ENCODE data around the gene MARCHF9.
"Not testable (repeated sequence)": the region's sequence is repeated elsewhere in the genome, so short reads cannot be mapped to it uniquely, and the experiment has no call there.

MARCHF9 gene

DNA sequence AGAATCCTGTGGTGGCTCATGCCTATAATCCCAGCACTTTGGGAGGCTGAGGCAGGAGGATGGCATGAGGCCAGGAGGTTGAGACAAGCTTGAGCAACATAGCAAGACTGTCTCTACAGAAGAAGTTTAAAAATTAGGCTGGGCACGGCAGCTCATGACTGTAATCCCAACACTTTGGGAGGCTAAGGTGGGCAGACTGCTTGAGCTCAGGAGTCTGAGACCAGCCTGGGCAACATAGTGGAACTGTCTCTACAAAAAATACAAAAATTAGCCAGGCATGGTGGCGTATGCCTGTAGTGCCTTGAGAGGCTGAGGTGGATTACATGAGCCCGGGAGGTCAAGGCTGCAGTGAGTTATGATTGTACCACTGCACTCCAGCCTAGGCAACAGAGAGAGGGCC lies 13.0 kb downstream of the MARCHF9 start:
- DNase-seq (ENCODE audit: low read depth): no peak
- H3K4me3 ChIP-seq (ENCODE audit: low read depth, low read length): no peak overlapping the region
- TF ChIP-seq, protein P1, sequence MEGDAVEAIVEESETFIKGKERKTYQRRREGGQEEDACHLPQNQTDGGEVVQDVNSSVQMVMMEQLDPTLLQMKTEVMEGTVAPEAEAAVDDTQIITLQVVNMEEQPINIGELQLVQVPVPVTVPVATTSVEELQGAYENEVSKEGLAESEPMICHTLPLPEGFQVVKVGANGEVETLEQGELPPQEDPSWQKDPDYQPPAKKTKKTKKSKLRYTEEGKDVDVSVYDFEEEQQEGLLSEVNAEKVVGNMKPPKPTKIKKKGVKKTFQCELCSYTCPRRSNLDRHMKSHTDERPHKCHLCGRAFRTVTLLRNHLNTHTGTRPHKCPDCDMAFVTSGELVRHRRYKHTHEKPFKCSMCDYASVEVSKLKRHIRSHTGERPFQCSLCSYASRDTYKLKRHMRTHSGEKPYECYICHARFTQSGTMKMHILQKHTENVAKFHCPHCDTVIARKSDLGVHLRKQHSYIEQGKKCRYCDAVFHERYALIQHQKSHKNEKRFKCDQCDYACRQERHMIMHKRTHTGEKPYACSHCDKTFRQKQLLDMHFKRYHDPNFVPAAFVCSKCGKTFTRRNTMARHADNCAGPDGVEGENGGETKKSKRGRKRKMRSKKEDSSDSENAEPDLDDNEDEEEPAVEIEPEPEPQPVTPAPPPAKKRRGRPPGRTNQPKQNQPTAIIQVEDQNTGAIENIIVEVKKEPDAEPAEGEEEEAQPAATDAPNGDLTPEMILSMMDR (IDR thresholded peaks at IDR 0.05; ENCODE audit: control insufficient read depth, extremely low read depth, insufficient read depth): no peak

DNA sequence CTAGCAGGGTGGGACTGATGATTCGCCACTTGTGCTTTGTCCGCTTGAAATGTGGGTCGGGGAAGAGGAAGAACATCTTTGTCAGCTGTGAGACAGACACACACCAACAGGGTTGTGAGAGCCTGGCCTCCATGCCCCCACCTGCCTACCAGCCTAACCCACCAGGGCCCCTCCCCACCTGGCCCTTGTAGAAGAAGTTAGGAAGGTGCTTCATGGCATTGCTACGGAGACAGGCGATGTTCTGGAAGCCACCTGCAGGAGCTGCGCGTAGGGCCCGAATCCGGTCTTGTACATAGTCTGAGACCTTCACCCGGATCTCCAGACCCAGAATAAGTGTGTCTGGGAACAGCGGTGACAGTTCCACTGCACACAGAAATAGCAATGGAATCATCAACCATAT lies 14.7 kb downstream of the MARCHF9 start:
- no peak for DNase-seq (ENCODE audit: low read depth)
- H3K4me3 ChIP-seq (ENCODE audit: low read depth, low read length): no peak overlapping the region
- TF ChIP-seq, protein P1 (IDR thresholded peaks at IDR 0.05; ENCODE audit: control insufficient read depth, extremely low read depth, insufficient read depth): no peak

DNA sequence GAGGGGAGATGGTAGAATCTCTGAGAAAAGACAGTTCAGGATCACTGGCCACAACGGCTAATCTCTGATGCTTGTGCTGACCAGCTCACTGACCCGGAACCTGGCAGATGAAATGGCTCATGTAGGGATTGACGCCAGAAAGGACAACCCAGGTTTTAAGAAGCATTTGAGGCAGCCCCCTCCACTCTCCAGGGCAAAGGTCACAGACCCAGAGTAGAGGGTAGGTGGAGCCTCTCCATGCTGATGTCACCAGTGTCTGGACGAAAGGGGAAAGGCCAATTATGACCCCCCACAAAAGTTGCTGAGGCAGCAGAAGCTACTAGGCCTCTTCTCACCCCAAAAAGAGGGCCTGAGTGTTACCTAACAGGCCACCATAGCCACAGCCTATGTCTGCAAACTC lies 15.8 kb downstream of the MARCHF9 start:
- peak overlapping the region; percentile 97 for H3K4me3 ChIP-seq (ENCODE audit: low read depth, low read length)
- TF ChIP-seq, protein P1 (IDR thresholded peaks at IDR 0.05; ENCODE audit: control insufficient read depth, extremely low read depth, insufficient read depth): no peak
- no peak for DNase-seq (ENCODE audit: low read depth)

DNA sequence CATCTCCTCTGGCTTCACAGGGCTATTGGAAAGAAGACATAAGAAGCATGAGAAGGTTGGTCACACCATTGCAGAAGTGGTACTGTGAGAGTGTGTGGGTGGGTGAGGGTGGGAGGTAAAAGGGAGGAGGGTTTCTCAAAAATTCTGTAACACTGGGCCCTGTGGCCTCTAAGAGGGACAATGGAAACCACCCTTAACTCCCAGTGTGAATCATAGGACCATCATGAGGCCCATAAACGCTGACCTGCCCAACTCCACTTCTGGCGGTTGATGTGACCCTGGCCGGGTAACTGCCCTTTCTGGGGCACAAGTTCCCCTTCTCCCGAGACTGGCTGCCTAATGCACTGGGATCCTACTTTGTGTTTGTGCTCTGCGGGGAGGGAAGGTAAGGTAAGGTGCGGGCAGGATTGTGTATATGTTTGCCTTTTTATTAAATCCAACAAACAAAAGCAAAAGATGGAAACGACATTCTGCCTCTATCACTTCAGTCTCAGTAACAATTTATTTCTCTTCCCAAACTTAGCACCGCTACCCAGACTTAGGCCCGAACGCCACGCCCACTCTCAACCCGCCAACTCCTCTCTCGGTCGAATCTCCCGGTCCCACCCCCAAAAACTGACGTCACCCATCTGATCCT lies 16.5 kb downstream of the MARCHF9 start:
- H3K4me3 ChIP-seq (ENCODE audit: low read depth, low read length): peak overlapping the region; percentile 97
- TF ChIP-seq, protein P1 (IDR thresholded peaks at IDR 0.05; ENCODE audit: control insufficient read depth, extremely low read depth, insufficient read depth): no peak
- peak; percentile 84 for DNase-seq (ENCODE audit: low read depth)

DNA sequence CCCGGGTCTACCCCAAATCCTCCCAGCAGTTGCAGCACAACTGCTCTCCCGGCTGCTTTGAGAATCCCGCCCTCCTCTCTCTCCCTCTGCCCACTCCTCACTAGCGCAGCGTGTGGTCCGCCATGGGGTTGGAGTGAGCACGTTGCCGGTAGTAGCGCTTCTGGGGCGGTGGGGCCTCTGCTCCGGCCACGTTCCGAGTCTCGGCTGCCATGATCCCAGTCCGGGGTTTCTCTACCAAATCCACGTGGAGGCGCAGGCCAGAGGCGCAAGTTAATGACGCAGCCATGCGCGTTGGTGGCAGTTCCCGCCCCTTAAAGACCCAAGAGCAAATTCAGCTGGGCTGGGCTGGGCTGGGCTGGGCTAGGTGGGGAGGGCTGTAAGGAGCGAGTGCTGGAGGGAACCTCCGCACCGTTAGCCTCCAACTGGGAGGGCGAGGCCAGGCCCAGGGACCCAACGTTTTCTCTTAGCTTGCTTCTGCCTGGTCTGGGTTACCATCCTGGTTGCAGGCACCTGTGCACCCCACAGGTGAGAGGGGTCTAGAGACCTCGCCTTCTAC lies 17.0 kb downstream of the MARCHF9 start, which contains the start of gene METTL1:
TSS of gene METTL1 (minus strand) at position 233 of the 556 bp plus-strand sequence. CDS start at position 211, 22 bp downstream.
- H3K4me3 ChIP-seq (ENCODE audit: low read depth, low read length): peak within 1 kb of the TSS; percentile 97
- TF ChIP-seq, protein P1 (IDR thresholded peaks at IDR 0.05; ENCODE audit: control insufficient read depth, extremely low read depth, insufficient read depth): no peak
- peak; percentile 93 for DNase-seq (ENCODE audit: low read depth)

DNA sequence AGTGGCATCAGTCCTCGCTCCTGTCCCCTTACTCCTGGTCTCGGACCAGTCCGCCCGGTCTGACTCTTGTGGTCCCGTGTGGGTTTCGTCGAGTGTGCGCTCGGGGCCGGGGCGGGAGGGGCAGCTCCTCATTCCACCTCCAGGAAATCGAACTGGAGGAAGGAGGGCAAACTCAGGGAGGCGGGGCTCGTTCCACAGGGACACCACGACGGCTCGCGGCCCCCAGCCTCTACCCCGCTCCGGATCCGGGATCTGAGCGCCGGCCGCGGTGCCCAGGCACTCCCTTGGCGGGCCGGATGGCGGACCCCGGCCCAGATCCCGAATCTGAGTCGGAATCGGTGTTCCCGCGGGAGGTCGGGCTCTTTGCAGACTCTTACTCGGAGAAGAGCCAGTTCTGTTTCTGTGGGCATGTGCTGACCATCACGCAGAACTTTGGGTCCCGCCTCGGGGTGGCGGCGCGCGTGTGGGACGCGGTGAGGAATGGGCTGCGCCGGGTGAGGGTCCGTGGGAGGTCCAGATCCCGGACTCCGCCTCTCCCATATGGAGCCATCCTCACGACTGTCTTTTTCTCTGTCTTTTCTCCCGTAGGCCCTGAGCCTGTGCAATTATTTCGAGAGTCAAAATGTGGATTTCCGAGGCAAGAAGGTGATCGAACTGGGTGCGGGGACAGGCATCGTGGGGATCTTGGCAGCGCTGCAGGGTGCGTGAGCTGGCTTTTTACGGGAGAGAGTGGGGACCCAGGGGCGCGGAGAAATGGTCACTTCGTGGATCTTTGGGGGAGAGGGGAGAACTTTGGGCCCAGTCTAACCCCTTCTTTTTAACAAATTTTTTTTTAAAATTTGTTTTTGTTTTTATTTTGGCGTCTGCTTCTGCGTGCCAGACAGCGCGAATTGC lies 17.8 kb downstream of the MARCHF9 start, which contains the start of gene EEF1AKMT3:
TSS of gene EEF1AKMT3 (plus strand) at position 186 of the 894 bp plus-strand sequence. CDS start at position 297, 111 bp downstream.
- H3K4me3 ChIP-seq (ENCODE audit: low read depth, low read length): peak within 1 kb of the TSS; percentile 97
- DNase-seq (ENCODE audit: low read depth): peak; percentile 19
- TF ChIP-seq, protein P1 (IDR thresholded peaks at IDR 0.05; ENCODE audit: control insufficient read depth, extremely low read depth, insufficient read depth): no peak

DNA sequence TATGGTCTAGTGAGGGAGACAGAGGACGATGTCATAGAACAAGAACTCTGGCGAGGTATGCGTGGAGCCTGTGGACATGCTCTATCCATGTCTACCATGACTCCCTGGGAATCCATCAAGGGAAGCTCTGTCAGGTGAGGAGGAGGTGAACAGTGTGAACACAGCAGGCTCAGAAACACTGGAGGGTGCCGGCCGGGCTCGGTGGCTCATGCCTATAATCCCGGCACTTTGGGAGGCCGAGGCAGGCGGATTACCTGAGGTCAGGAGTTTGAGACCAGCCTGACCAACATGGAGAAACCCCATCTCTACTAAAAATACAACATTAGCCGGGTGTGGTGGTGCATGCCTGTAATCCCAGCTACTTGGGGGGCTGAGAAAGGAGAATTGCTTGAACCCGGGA lies 19.7 kb downstream of the MARCHF9 start:
- DNase-seq (ENCODE audit: low read depth); H3K4me3 ChIP-seq (ENCODE audit: low read depth, low read length): not testable (repeated sequence)

All from LNCaP clone FGC (cell line).